ENCODE measurements around the gene POLRMT.

- TF ChIP-seq CTCF (conservative IDR thresholded peaks at IDR 0.05; ENCODE audit: low read depth, low read length) (no peak), EZH2 (IDR thresholded peaks at IDR 0.05; ENCODE audit: borderline replicate concordance, low read depth, low read length, poor library complexity, severe bottlenecking) (no peak)
Measured at GRCh38 chr19:602391-603301, 30.7 kb downstream of the POLRMT start.
